ENCODE results near the gene PPARA.
"Not testable (repeated sequence)": the region's sequence is repeated elsewhere in the genome, so short reads cannot be mapped to it uniquely, and the experiment has no call there.

The PPARA gene

GRCh38 chr22:46176508-46177003, 26.2 kb downstream of the PPARA start:
- no peak for FAIRE-seq

GRCh38 chr22:46178755-46179505, 28.6 kb downstream of the PPARA start:
- no peak for FAIRE-seq

GRCh38 chr22:46179748-46180147, 29.4 kb downstream of the PPARA start:
- no peak for FAIRE-seq

- FAIRE-seq, result no peak
Measured at GRCh38 chr22:46180370-46181137, 30.2 kb downstream of the PPARA start.

GRCh38 chr22:46183733-46184132, 33.4 kb downstream of the PPARA start:
- no peak for FAIRE-seq

GRCh38 chr22:46185283-46185682, 35.0 kb downstream of the PPARA start:
- no peak for FAIRE-seq

GRCh38 chr22:46187862-46188261, 37.5 kb downstream of the PPARA start:
- FAIRE-seq, result no peak

- no peak for FAIRE-seq
Measured at GRCh38 chr22:46192210-46192993, 42.1 kb downstream of the PPARA start.

- FAIRE-seq, result no peak
Measured at GRCh38 chr22:46193898-46194310, 43.6 kb downstream of the PPARA start.

GRCh38 chr22:46195487-46196165, 45.3 kb downstream of the PPARA start:
- FAIRE-seq, result no peak

GRCh38 chr22:46196278-46196677, 46.0 kb downstream of the PPARA start:
- FAIRE-seq, result no peak

- FAIRE-seq, result no peak
Measured at GRCh38 chr22:46198274-46198673, 47.9 kb downstream of the PPARA start.

GRCh38 chr22:46198806-46199205, 48.5 kb downstream of the PPARA start:
- not testable (repeated sequence) for FAIRE-seq

- no peak for FAIRE-seq
Measured at GRCh38 chr22:46201059-46201757, 50.9 kb downstream of the PPARA start.

- no peak for FAIRE-seq
Measured at GRCh38 chr22:46202897-46203600, 52.7 kb downstream of the PPARA start.

GRCh38 chr22:46203601-46203980, 53.3 kb downstream of the PPARA start:
- FAIRE-seq, result no peak

GRCh38 chr22:46209262-46209661, 58.9 kb downstream of the PPARA start:
- no peak for FAIRE-seq

- FAIRE-seq, result no peak
Measured at GRCh38 chr22:46212195-46212594, 61.9 kb downstream of the PPARA start.

- no peak for FAIRE-seq
Measured at GRCh38 chr22:46213052-46213451, 62.7 kb downstream of the PPARA start.

GRCh38 chr22:46214149-46214548, 63.8 kb downstream of the PPARA start:
- FAIRE-seq, result no peak

GRCh38 chr22:46214616-46215015, 64.3 kb downstream of the PPARA start:
- FAIRE-seq, result no peak

All from A204.1 (cell line).